KMS-11 (cell line): ENCODE data around the gene KCTD11.

Source experiments
- H2AFZ ChIP-seq: fragments of 200-600 bp; sonication (generic); 2 replicates; pipeline ENCODE4 v1.6.1; 2016; ENCODE audit warnings: antibody characterized with exemption, mixed run types, low read depth
- H3K27ac ChIP-seq: fragments of 200-600 bp; sonication (generic); 2 replicates; pipeline ENCODE4 v1.6.1; 2016; ENCODE audit warnings: mild to moderate bottlenecking, mixed run types
- H3K27me3 ChIP-seq: fragments of 200-600 bp; sonication (generic); 2 replicates; pipeline ENCODE4 v1.6.1; 2017; ENCODE audit warnings: mild to moderate bottlenecking, low read depth, mixed run types, moderate library complexity; ENCODE audit not compliant: insufficient read depth
- H3K36me3 ChIP-seq: fragments of 200-600 bp; sonication (generic); 2 replicates; pipeline ENCODE4 v1.6.1; 2017; ENCODE audit warnings: mild to moderate bottlenecking, mixed run types; ENCODE audit not compliant: insufficient read depth
- H3K4me1 ChIP-seq: fragments of 200-600 bp; sonication (generic); 2 replicates; pipeline ENCODE4 v1.6.1; 2016; ENCODE audit warnings: mild to moderate bottlenecking, low read depth, mixed run types; ENCODE audit not compliant: poor library complexity, severe bottlenecking
- H3K4me2 ChIP-seq: fragments of 200-600 bp; sonication (generic); 2 replicates; pipeline ENCODE4 v1.7.0; 2016; ENCODE audit warnings: mild to moderate bottlenecking, mixed run types
- H3K4me3 ChIP-seq: fragments of 200-600 bp; sonication (generic); IDR thresholded peaks from 2 replicates; pipeline ENCODE4 v1.6.1; 2017; ENCODE audit warnings: low read depth, low read length, mixed read lengths; ENCODE audit not compliant: insufficient read depth
- H3K79me2 ChIP-seq: fragments of 200-600 bp; sonication (generic); 2 replicates; pipeline ENCODE4 v1.6.1; 2016; ENCODE audit warnings: low read depth, mixed run types; ENCODE audit not compliant: insufficient read depth
- H3K9ac ChIP-seq: fragments of 200-600 bp; sonication (generic); 2 replicates; pipeline ENCODE4 v1.6.1; 2016; ENCODE audit warnings: mild to moderate bottlenecking, mixed run types
- H4K20me1 ChIP-seq: fragments of 200-600 bp; sonication (generic); 2 replicates; pipeline ENCODE4 v1.6.1; 2016; ENCODE audit warnings: mild to moderate bottlenecking, mixed run types; ENCODE audit not compliant: insufficient read depth
- CTCF ChIP-seq: fragments of 200-600 bp; sonication (generic); conservative IDR thresholded peaks from 2 replicates; pipeline ENCODE4 v1.6.1; 2017; ENCODE audit warnings: low read depth, mild to moderate bottlenecking, antibody characterized with exemption, low read length, moderate library complexity, mixed read lengths

KCTD11 gene

DNA sequence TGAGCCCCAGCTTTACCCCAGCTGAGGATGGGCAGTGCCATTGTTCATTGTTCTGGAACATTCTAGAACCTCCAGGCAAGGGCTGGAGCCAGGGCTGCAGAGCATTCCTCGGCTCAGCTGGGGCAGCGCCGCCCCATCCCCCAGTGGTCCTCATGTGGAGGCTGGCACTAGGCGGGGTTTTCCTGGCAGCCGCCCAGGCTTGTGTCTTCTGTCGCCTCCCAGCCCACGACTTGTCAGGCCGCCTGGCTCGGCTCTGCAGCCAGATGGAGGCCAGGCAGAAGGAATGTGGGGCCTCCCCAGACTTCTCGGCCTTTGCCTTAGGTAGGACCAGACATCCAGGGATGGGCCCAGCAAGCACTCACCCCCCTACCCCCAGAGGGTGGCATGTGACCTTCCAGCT, 3.1 kb downstream of the KCTD11 start, which contains the start of gene TMEM95:
Gene TMEM95, plus strand, starts transcription at position 104 of the 400 bp plus-strand sequence. Its CDS starts 49 bp downstream, at position 153.
- Histone ChIP-seq H3K36me3 (no peaks in the 10 kb centered on the region), H3K79me2 (no peaks in the 10 kb centered on the region), H4K20me1 (no peaks in the 10 kb centered on the region), H3K27ac (no peak within 1 kb of the TSS), H3K4me2 (no peak within 1 kb of the TSS), H3K9ac (no peak within 1 kb of the TSS), H3K4me1 (no peaks in the 10 kb centered on the region), H3K4me3 (no peak within 1 kb of the TSS), H2AFZ (no peak within 1 kb of the TSS), H3K27me3 (no peaks in the 10 kb centered on the region)
- TF ChIP-seq CTCF: no peak

DNA sequence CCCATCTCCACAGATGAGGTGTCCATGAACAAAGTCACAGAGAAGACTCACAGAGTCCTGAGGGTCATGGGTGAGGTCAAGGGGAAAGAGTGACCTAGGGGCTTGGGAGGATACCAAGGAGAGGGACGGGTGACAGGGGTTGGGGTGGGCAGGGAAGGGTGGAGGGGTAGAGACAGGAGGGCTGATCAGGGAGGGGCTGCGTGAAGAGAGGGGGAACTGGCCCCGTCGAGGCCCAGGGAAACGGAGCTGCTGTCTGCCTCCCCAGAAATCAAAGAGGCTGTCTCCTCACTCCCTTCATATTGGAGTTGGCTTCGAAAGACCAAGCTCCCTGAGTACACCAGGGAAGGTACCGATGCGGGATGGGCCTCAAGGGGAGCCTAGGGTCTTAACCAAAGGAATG, 3.6 kb downstream of the KCTD11 start:
- no peak for TF ChIP-seq CTCF
- Histone ChIP-seq H3K36me3 (no peaks in the 10 kb centered on the region), H3K4me2 (no peak overlapping the region), H3K9ac (no peak overlapping the region), H3K4me3 (no peak overlapping the region), H3K4me1 (no peaks in the 10 kb centered on the region), H4K20me1 (no peaks in the 10 kb centered on the region), H3K27me3 (no peaks in the 10 kb centered on the region), H2AFZ (no peak overlapping the region), H3K79me2 (no peaks in the 10 kb centered on the region), H3K27ac (no peak overlapping the region)

GRCh38 chr17:7356072-7356549, 4.1 kb downstream of the KCTD11 start:
- no peak overlapping the region for H3K4me3 ChIP-seq
- H2AFZ ChIP-seq: no peak overlapping the region
- no peaks in the 10 kb centered on the region for H3K79me2 ChIP-seq
- no peaks in the 10 kb centered on the region for H4K20me1 ChIP-seq
- no peak overlapping the region for H3K27ac ChIP-seq
- TF ChIP-seq CTCF: peak; percentile 29; the same call in 1 of the 2 replicates
- H3K4me1 ChIP-seq: no peaks in the 10 kb centered on the region
- no peaks in the 10 kb centered on the region for H3K27me3 ChIP-seq
- no peak overlapping the region for H3K4me2 ChIP-seq
- no peak overlapping the region for H3K9ac ChIP-seq
- no peaks in the 10 kb centered on the region for H3K36me3 ChIP-seq

DNA sequence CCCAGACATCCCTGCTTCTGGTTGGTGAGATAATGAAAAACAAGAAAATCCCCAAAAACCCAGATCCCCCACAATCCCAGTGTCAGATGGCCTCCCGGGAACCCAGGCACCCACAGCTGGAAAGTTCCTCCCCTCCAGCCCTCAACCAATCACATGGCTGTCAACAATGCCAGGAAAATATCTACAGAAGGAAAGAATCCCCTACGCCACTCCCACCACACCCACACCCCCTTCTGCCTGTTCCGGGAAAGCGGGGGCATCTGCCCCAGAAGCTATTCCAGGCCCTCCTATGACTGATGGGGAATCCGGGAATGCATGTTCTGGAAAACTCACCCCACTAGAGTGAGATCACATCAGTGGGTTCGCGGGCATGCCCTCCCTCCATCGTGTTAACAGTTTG, 4.8 kb downstream of the KCTD11 start:
- Histone ChIP-seq H3K27ac (no peak overlapping the region), H3K4me1 (no peaks in the 10 kb centered on the region), H4K20me1 (no peaks in the 10 kb centered on the region), H3K79me2 (no peaks in the 10 kb centered on the region), H3K4me3 (no peak overlapping the region), H2AFZ (no peak overlapping the region), H3K27me3 (no peaks in the 10 kb centered on the region), H3K36me3 (no peaks in the 10 kb centered on the region), H3K4me2 (no peak overlapping the region), H3K9ac (no peak overlapping the region)
- TF ChIP-seq CTCF: no peak

- no peak overlapping the region for H3K4me3 ChIP-seq
- H3K27me3 ChIP-seq: no peaks in the 10 kb centered on the region
- H3K27ac ChIP-seq: no peak overlapping the region
- no peak overlapping the region for H2AFZ ChIP-seq
- no peaks in the 10 kb centered on the region for H3K79me2 ChIP-seq
- no peak overlapping the region for H3K4me2 ChIP-seq
- TF ChIP-seq CTCF: no peak
- H3K36me3 ChIP-seq: no peaks in the 10 kb centered on the region
- H3K9ac ChIP-seq: no peak overlapping the region
- H4K20me1 ChIP-seq: no peaks in the 10 kb centered on the region
- no peaks in the 10 kb centered on the region for H3K4me1 ChIP-seq
These were observed 5.4 kb downstream of the KCTD11 start for GRCh38 chr17:7357381-7357780.
